Measurements from ENCODE around the gene BATF2. TPM values are rescaled to one million over a fixed set of nuclear protein-coding genes. Genes with fewer than 3 reads are reported as not detected.

The BATF2 gene
- total RNA-seq, 1 experiment from 2014 or later = 0.46 TPM

DNA sequence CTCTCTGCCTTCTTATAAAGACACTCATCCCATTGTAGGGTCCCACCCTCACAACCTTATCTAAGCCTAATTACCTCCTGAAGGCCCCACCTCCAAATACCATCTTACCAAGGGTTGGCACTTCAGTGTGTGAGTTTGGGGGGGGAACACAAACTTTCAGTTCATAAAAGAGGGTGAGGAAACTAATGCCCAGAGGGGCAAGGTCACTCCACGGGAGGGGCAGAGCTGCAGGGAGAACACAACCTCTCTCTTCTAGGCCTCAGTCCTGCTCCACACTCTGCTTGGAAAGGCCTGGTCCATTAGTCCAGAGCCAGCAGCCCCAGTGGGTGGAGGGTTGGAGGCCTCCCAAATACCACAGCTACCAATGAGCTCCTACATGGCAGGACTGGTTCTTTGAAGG, 2.7 kb upstream of the BATF2 start:
- 0 out of 2 replicates have a peak, but pooled peaks cover 3% of the 10 kb centered on the region for H3F3A ChIP-seq (ENCODE audit: insufficient read depth, low read depth)
- CTCF ChIA-PET = interaction anchor here (0.5 to 0.6 kb wide), 2 partner anchors 197 to 781 kb away, joined by 3 to 6 read pairs; no protein-coding TSS in a partner anchor

DNA sequence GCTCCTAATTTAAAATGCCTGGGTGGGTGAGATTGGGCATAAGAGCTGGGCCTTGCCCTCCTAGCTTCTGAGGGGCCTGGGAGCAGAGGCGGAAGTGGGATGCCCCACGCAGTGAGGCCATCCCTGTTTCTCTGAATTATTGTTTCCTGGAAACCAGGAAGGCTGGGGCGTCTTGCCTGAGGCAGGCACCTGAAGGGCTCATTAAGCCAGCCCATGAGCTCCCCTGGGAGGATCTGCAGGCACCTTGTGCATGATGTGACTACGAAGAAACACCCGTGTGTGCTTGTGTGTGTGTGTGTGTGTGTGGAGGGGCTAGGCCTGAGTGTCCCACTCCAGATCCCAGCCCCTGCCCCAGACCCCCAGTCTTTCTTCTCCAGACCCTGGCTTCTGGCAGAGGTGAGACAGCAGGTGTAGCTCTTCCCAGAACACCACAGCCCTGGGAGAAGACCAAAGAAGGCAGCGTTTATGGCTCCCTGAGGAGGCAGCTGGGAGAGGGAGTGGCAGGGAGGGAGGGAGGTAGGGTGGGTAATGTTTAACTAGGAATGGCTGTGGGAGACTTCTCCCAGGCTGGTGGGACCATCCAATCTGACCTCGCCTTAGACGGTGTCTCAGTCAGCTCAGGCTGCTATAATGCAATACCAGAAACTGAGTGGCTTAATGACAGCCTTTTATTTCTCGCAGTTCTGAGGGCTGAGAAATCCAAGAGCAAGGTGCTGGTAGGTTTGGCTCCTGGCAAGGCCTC, 2.1 kb upstream of the BATF2 start:
- CTCF ChIA-PET = interaction anchor here (0.5 to 0.6 kb wide), 2 partner anchors 196 to 781 kb away, joined by 3 to 6 read pairs; no protein-coding TSS in a partner anchor
- POLR2A ChIA-PET (ENCODE audit: unreplicated experiment) = interaction anchor here (0.6 kb wide), 1 partner anchor 113 kb away, joined by 7 read pairs; the partner anchor contains the start of gene TM7SF2
- Histone ChIP-seq H2AFZ (no peak overlapping the region), H3K36me3 (ENCODE audit: low read depth) (no peaks in the 10 kb centered on the region), H3K4me1 (replicated peaks; ENCODE audit: insufficient read depth) (no peaks in the 10 kb centered on the region), H3K27ac (no peak overlapping the region), H3K4me2 (no peak overlapping the region), H3K79me2 (ENCODE audit: low read depth) (no peaks in the 10 kb centered on the region), H4K20me1 (ENCODE audit: insufficient read depth) (no peaks in the 10 kb centered on the region), H3F3A (ENCODE audit: insufficient read depth, low read depth) (0 out of 2 replicates have a peak, but pooled peaks cover 3% of the 10 kb centered on the region), H3K9me3 (ENCODE audit: insufficient read depth, low read depth) (no peaks in the 10 kb centered on the region), H3K4me3 (no peak overlapping the region), H3K27me3 (ENCODE audit: insufficient read depth, low read depth) (no peaks in the 10 kb centered on the region), H3K9me2 (ENCODE audit: insufficient read depth) (no peaks in the 10 kb centered on the region)
- no TSS peak for BruUV-seq (replicated peaks)
- no peak for TF ChIP-seq EZH2 (IDR thresholded peaks at IDR 0.05; ENCODE audit: low read depth)
- TF ChIP-seq, protein P1, sequence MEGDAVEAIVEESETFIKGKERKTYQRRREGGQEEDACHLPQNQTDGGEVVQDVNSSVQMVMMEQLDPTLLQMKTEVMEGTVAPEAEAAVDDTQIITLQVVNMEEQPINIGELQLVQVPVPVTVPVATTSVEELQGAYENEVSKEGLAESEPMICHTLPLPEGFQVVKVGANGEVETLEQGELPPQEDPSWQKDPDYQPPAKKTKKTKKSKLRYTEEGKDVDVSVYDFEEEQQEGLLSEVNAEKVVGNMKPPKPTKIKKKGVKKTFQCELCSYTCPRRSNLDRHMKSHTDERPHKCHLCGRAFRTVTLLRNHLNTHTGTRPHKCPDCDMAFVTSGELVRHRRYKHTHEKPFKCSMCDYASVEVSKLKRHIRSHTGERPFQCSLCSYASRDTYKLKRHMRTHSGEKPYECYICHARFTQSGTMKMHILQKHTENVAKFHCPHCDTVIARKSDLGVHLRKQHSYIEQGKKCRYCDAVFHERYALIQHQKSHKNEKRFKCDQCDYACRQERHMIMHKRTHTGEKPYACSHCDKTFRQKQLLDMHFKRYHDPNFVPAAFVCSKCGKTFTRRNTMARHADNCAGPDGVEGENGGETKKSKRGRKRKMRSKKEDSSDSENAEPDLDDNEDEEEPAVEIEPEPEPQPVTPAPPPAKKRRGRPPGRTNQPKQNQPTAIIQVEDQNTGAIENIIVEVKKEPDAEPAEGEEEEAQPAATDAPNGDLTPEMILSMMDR (conservative IDR thresholded peaks at IDR 0.05) = no peak
- intact Hi-C loops (cut with micrococcal nuclease; ENCODE audit: unreplicated experiment) = no loop called here
- no peak for DNase-seq

More for the DNA sequence above, 2.7 kb upstream of the BATF2 start:
- no peaks in the 10 kb centered on the region for H3K9me3 ChIP-seq (ENCODE audit: insufficient read depth, low read depth)
- H3K27me3 ChIP-seq (ENCODE audit: insufficient read depth, low read depth) = no peaks in the 10 kb centered on the region
- TF ChIP-seq, protein P1 (conservative IDR thresholded peaks at IDR 0.05) = no peak
- no peak for TF ChIP-seq EZH2 (IDR thresholded peaks at IDR 0.05; ENCODE audit: low read depth)
- H3K4me3 ChIP-seq = no peak overlapping the region
- no peaks in the 10 kb centered on the region for H4K20me1 ChIP-seq (ENCODE audit: insufficient read depth)
- no TSS peak for BruUV-seq (replicated peaks)
- no peak for DNase-seq
- no peaks in the 10 kb centered on the region for H3K9me2 ChIP-seq (ENCODE audit: insufficient read depth)
- intact Hi-C loops (cut with micrococcal nuclease; ENCODE audit: unreplicated experiment) = no loop called here
- H3K4me2 ChIP-seq = no peak overlapping the region
- H3K79me2 ChIP-seq (ENCODE audit: low read depth) = no peaks in the 10 kb centered on the region
- H3K4me1 ChIP-seq (replicated peaks; ENCODE audit: insufficient read depth) = no peaks in the 10 kb centered on the region
- POLR2A ChIA-PET (ENCODE audit: unreplicated experiment) = no interaction called here
- no peaks in the 10 kb centered on the region for H3K36me3 ChIP-seq (ENCODE audit: low read depth)
- H2AFZ ChIP-seq = no peak overlapping the region
- no peak overlapping the region for H3K27ac ChIP-seq

DNA sequence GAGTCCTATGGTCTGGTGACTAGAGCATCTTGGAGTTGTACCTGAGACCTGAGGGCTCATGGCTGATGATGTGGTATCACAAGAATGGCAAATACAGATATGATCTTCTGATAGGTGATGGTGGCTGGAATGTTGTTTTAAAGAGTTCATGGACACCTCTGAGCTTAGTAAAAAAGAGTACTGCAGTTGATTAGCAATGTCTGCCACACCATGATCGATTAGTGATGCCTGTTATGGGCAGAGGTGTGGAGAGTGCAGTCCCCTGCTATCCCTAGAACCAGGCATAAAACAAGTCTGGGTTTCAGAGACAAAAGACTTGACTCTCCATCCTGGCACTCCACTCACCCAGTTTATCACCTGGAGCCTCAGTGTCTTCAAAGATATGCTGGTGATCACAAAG, 1.4 kb upstream of the BATF2 start:
- peak; percentile 41 to 60 for DNase-seq
- H2AFZ ChIP-seq = no peak overlapping the region
- intact Hi-C loops (cut with micrococcal nuclease; ENCODE audit: unreplicated experiment) = no loop called here

More for the DNA sequence above, 1.4 kb upstream of the BATF2 start:
- Histone ChIP-seq H3F3A (ENCODE audit: insufficient read depth, low read depth) (0 out of 2 replicates have a peak, but pooled peaks cover 3% of the 10 kb centered on the region), H3K27ac (no peak overlapping the region), H3K79me2 (ENCODE audit: low read depth) (no peaks in the 10 kb centered on the region), H3K36me3 (ENCODE audit: low read depth) (no peaks in the 10 kb centered on the region), H3K4me3 (no peak overlapping the region), H3K27me3 (ENCODE audit: insufficient read depth, low read depth) (no peaks in the 10 kb centered on the region), H3K4me2 (no peak overlapping the region), H3K4me1 (replicated peaks; ENCODE audit: insufficient read depth) (no peaks in the 10 kb centered on the region), H3K9me3 (ENCODE audit: insufficient read depth, low read depth) (no peaks in the 10 kb centered on the region), H3K9me2 (ENCODE audit: insufficient read depth) (no peaks in the 10 kb centered on the region), H4K20me1 (ENCODE audit: insufficient read depth) (no peaks in the 10 kb centered on the region)
- no TSS peak for BruUV-seq (replicated peaks)
- TF ChIP-seq EZH2 (IDR thresholded peaks at IDR 0.05; ENCODE audit: low read depth) = no peak
- TF ChIP-seq, protein P1 (conservative IDR thresholded peaks at IDR 0.05) = no peak
- ChIA-PET POLR2A (ENCODE audit: unreplicated experiment) (interaction anchor here (0.6 to 1.3 kb wide), 4 partner anchors 74 to 171 kb away, joined by 4 to 15 read pairs (median 6); partner anchors contain the start of genes PPP2R5B and TM7SF2), CTCF (interaction anchor here (2.1 kb wide), 1 partner anchor 79 kb away, joined by 5 read pairs; no protein-coding TSS in a partner anchor)

All from PC-9 (cell line).